NCI-H226 (cell line): ENCODE data around the gene PLA2G4B.

ENCODE experiments used
- DNase-seq: peaks from one replicate; pipeline ENCODE4 v3.0.0-alpha.2; 2015

Gene PLA2G4B

DNA sequence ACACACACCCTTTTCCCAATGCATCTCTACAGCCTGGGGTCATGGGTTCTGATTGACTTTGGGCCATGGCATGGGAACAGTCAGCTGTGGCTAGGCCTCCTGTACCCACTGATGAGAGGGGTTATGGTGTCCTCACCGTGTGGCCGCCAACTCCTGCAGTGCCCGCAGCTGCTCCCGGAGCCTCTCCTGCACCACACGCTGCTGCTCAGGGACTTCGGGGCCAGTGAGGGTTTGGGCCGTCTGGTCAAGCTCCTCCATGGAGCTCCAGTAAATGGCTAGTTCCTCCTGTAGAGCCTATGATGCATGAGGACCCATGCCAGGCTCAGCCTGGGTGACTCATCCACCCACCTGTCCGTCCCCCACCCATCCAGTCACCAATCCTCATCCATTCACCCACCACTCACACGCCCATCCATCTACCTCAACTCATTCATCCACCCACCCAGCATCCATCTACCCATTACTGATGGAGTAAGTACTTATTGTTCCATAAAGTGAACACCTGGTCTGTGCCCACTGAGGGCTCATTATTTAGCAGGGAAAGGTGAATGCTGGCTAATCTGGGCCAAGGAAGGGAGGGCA lies 33.6 kb downstream of the PLA2G4B start:
- no peak for DNase-seq

DNA sequence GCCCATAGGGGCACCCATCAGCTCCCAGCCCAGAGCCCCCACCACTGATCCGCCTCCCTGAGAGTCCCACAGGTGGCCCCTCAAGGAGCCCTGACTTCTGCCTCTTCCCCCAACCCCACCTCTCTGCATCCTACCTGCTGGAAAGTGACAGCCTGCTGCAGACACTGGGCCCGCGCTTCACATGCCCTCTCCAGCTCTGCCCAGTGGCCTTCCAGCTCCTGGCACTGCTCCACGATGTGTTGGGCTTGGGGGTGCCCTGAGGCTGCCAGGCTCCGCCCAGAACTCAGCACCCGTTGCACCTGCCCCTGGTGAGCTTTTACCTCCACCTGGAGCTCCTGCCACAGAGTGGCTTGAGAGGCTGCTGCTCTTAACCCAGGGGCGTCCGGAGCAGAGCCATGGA lies 35.1 kb downstream of the PLA2G4B start:
- DNase-seq: no peak

DNA sequence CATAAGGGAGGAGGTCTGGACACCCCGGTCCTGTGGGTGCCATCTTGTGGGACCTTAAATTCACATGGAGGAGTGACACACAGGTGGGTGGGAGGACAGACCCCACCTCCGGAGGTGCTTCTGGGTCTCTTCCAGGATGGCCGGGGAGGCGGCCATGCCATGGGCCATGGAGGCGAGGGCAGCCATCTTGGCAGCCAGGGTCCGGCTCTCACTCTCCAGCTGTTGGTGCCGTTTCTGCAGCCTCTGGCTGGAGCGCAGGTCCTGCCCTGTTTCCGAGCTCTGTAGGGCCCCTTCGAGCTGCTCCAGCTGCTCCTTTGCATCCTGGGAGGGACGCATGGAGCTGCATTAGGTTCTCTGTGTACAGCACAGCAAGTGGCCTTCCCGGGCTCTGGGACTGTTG lies 36.1 kb downstream of the PLA2G4B start:
- no peak for DNase-seq

DNA sequence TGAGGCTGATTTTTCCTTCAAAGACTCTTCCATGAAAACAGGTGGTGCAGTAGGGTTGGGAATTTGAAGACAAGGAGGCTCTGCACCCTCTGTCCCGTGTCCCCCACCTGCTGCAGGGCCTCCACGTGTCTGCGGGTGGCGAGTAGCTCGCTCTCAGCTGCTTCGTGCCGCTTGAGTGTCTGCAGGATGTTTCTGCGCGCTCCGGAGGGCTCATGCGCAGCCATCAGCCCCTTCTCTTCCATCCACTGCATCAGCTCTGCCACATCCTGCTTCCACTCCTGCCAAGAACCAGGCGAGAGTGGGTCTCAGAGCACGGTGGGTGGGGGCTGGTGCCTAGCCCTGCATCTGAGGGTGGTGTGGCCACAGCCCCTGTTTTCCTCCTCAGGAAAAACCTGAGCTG lies 37.4 kb downstream of the PLA2G4B start:
- DNase-seq: no peak

DNA sequence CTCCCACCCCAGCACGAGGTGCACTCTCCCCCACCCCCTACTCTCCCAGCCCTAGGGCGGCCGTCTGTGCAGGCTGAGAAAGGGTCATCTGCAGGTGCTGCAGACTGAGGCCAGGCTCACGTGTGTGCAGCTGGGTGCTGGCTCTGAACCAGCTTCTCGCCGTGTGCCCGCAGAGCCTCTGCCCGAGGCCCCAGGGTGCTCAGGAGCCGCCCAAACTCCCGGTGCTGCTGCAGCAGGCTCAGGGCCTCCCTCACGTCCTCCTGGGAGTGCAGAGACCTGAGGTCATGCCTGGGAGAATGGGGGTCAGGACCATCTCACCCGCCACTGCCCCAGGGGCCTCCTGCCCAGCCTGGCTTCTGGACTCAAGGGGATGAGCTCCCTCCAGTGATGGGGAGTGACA lies 38.0 kb downstream of the PLA2G4B start:
- no peak for DNase-seq

DNA sequence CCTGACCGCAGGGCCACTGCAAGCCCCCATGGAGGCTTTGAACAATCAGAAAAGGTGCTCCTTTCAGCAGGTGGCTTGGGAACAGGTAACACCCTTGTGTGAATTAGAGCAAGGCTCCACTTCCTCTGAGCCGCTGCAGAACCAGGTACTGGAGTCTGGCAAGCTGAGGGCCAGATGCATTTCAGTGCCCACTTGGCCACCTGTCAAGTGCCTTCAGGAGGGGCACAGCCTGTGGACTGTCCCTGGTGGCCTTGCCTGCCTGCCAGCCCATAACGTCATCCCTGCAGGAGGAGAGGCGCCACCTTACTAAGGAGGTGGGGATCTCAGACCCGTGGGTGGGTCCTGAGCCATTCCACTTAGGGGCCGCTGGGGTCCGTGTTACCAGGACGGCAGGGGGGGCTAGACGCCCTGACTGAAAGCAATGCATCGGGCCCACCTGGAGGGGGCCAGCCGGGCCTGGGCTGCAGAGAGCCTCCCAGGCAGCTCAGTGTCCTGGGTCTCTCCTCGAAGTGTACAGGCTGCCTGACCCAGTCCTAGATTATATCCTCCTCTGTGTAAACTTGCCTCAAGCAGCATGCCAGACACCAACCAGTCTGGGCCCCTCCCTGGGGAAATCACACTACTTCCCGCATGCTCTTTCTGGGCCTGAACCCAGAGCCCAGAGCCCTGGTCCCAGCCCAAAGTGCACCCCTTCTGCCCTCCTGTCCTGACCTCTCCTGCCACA lies 39.1 kb downstream of the PLA2G4B start:
- DNase-seq: no peak

DNA sequence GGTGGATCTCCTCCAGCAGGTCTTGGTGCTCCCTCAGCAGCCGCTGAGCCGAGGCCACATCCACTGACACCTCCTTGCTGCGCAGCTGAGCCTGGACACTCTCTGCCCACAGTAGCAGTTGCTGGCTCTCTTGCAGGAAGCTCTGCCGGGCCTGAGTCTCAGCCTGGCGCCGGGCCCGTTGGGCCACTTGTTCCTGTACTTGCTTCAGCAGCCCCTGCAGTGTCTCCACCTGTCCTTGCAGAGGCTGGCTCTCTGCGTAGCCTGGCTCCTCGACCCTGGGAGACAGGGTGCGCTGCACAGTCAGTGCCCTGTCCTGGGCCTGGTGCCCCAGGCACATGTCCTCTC lies 39.7 kb downstream of the PLA2G4B start:
- no peak for DNase-seq

DNA sequence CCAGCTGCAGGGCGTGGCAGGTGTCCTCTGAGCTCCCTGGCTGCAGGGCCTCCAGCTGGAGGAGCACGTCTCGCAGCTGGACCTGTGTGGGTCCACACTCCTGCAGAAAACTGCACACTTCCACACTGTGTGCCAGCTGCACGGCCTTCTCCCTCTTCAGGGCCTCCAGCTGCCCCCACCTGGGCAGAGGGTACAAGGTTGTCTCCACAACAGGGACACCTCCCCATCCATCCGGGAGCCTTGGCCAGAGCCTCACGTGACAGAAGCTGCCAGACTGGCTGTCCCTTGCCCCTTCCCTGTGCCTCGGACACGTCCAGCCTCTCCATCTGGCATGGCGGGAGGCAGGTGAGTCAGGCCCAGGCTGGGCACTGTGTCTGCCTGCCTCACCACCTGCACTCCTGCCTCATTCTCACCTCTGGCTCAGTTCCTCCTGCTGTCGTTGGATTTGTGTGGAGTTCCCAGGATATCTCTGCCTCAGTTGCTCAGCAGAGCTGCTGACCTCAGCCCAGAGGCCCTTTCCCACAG lies 40.7 kb downstream of the PLA2G4B start:
- DNase-seq: no peak

DNA sequence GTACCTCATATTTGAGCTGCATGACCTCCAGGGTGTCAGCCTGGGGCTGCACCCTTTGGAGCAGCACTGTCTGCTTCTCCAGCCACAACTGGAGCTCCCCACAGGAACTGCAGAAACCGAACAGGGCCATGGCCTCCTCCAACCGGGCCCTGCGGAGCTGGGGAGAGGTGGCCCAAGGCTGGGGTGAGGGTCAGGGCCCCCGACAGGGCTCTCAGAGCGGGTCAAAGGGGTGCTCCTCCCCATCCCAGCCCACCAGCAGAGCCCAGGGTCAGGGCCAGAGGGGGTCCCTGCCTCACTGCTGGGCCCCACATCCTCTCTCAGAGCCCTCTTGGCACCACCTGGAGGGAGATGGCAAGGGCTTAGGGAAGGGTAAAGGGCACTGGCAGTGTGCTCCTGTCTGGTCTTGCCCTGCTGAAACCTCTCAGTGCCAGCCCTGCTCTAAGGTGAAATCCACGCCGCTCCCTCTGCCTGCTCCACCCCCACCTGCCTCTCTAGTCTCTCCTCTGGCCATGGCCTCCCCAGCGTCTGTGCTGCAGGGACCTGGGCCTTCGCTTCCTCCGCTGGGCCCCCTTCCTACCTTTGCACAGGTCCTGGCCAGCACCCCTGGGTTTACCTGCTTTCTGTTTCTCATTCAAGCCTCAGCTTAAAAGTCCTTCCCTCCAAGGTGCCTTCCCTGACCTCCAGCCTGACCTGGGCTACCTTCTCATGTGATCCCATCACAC lies 41.7 kb downstream of the PLA2G4B start:
- no peak for DNase-seq

DNA sequence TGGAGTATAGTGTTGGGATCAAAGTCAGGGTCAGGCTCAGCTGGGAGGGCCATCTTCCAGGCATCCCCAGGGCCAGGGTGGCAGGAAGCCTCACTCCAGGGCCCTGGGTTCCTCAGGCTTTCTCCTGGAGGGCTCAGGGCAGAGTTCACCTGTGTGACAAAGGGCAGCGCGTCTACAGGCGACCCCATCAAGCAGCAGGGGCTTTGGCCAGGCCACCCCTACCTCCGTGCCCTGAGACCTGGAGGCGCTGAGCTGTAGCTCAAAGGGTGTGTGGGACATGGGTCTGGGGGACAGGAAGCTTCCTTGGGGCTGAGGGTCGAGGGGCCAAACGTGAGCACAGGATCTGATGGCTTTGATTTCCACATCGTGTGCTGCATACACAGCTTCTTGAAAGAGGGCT lies 42.4 kb downstream of the PLA2G4B start:
- no peak for DNase-seq

DNA sequence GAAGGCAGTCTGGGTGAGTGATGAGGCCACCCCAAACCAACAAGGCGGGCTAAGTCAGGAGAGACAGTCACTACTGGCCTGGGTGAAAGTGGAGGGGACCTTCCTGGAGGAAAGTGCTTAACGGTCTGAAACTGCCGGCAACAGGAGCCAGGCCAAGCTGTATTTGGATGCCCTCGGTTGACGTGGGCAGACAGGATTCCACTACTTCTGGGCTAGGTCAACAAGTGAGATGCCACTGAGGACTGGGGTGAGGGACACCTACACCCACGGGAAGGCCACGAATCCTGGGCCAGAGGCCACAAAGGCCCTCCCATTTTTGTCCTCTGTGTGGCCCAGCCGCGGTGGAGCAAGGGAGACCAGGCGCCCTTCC lies 42.9 kb downstream of the PLA2G4B start:
- DNase-seq: no peak

DNA sequence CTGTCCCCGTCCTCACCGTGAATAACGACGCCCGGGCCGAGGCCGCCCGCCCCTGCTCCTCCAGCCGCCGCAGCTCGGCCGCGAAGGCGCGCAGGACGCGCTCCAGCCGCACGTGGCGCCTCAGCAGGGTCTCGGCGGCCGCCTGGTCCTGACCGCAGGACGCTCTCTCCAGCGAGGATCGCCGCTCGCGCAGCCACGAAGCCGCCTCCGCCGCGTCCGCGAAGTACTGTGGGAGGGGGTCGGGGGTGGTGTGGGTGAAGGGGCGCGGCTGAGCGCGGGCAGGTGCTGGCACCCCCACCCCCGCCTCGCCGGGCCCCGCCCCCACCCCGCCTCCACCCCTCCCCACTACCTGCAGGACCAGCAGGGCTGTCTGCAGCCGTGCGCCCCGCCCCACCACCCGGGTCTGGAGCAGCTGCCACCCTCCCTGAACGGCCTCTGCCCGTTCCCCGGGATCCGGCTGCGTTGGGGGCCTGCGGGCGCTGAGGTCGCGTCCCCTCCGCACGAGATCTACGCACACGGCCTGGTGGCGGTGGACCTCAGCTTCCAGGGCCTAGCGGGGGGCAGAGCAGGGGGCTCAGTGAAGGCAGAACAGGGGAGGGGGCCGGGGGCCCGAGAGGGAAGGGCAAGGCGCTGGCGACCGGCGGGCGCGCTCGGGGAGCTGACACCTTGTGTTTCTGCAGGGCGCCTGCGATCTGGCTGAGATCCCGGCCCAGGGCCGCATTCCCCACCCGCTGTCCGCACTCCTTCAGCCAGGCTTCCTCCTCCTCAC lies 43.5 kb downstream of the PLA2G4B start:
- DNase-seq: no peak

DNA sequence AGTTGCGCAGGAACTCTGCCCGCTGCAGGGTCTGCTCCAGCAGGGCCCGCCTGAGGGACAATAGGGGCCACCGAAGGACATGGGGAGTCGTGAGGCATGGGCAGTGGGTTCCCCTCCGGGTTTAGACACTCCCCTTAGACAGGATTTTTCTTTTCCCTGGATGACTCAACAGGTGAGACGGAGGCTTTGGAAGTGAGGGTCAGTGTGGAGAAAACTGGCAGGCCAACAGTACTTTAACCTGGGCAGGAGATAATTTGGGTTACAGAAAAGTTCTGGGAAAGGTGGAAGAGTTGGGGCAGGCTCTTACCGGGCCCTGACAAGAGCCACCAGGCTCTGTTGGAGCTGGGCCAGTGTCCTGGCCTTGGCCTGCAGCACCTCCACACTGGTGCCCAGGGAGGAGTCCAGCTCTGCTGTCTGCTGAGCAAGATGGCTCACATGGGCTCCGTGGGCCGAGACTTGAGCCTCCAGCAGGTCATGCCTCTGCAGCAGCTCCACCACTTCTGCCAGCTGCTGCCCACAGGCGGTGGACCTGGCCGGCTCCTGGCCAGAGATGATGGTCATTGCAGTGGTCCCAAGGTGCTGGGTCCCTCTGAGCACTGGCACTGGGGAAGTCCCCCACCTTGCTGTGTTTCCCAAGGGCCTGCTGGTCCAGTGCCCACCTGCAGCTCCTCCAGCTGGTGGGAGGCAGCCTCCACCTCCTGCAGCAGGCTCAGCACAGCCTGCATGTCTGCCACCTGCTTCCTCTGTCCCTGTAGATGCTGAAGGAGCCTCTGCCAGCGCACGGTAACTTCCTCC lies 44.2 kb downstream of the PLA2G4B start:
- no peak for DNase-seq

DNA sequence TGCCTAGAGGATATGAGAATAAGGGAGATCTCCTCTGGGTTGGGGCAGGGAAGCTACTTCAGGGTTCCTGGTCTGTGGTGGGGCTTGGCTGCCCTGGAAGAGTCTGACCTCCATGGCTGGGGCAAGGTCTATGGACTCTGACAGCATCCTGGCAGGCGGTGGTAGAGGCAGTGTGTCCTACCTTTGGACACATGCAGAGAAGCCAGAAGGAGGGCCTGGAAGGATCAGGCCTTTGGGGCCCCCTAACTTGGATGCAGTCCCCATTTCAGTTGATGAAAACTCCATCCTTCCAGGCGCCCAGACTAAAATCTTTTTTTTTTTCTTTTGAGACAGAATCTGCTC lies 44.8 kb downstream of the PLA2G4B start:
- no peak for DNase-seq

DNA sequence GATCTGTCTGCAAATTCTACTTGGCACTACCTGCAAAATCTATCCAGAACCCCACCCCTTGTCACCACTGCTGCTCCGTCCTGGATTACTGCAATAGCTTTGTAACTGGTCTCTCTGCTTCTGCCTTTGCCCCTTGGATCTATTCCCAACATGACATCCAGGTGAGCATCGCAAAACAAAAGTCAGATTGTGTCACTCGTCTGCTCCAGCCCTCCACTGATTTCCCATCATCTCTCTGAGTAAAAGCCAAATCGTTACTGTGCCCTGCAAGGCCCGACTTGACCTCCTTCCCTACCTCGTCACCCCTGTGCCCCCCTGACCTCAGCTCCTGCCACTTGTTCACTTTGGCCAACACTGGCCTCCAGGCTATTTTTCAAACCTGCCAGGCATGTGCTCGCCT lies 45.8 kb downstream of the PLA2G4B start:
- DNase-seq: no peak

DNA sequence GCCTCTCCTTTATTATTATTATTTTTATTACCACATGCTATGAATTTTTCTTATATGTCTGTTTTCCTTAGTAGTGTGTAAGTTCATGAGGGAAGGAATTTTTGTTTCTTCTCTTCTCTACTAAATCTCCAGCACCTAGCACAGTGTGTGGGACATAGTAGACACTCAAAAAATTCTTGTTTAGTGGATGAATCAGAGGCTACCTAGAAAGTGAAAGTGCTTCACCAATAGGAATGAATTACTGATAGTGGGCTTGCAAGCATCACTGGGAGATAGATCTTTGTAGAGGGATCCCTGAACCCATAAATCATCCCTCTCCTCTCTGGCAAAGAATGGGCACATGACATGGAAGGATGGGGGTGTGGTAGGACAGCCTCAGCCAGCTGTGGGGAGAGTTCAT lies 46.7 kb downstream of the PLA2G4B start:
- no peak for DNase-seq

DNA sequence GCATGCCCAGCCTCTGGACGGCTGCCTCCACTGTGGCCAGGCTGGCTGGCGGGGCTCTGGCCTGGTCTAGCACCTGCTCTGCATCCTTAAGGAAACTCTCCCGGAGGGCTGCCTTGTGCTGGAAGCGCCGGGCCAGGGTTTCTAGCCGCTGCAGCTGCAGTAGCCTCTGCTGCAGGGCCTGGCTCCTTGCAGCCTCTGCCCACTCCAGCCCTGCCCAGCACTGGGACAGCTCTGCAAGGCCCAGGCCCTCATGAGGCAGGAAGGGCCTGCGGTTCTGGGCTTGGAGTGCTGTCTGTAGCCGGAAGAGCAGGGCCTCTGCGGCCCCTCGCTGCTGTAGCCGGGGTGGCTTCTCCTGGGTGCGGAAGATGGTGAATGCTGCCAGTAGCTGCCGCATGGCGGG lies 47.2 kb downstream of the PLA2G4B start:
- DNase-seq: no peak

DNA sequence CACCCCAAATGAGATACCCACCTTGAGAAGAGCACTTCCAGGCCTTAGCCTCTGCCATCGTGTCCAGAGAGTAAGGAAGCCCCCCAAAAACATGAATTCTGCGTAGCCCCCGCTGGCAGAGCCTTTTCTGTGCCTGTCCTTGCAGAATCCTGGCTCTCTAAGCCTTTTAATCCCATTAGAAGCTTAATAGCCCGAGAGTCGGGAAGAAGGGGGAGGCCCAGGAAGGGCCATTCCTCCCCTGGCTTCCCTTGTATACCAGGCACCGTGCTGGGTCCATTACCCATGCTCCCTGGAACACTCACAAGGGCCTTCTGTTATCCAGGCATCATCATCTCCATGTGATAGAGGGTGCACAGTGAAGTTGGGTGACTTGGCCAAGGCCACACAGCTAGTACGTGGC lies 48.1 kb downstream of the PLA2G4B start:
- DNase-seq: no peak

DNA sequence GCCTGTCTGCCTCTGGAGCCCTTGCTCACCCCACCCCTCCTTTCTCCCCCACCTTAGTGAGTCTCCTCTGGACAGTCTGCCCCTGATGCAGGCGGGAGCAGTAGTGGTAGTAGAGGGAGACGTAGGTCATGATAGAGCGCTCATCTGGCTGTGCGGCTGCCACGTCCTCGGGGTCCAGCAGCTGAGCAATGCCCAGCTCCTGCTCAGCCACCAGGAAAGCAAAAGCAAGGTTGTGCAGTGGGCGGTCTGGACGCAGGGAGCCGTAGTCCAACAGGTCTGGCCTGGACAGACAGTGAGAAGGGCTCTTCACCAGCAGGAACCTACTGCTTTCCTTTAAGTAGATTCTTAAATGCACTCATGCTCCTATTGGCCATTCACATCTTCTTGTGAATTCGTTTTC lies 48.5 kb downstream of the PLA2G4B start:
- no peak for DNase-seq

DNA sequence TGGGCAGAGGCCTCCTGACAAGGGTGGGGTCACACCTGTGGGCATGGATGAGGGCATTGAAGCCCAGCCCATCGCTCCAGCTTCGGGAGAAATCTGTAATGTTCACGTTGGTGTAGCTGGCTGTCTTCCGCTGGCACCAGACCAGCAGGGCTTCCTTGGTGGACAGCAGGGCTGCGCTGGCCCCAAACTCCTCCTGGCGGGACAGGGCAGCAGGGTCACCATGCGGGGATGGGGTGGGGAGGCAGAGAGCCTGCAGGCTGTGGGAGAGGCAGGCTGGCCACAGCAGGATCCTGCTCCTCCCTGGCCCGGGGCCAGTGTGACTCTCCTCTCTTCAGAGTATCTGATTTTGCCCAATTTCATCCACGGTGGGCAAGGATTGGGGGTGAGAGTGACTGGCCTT lies 49.2 kb downstream of the PLA2G4B start:
- no peak for DNase-seq

DNA sequence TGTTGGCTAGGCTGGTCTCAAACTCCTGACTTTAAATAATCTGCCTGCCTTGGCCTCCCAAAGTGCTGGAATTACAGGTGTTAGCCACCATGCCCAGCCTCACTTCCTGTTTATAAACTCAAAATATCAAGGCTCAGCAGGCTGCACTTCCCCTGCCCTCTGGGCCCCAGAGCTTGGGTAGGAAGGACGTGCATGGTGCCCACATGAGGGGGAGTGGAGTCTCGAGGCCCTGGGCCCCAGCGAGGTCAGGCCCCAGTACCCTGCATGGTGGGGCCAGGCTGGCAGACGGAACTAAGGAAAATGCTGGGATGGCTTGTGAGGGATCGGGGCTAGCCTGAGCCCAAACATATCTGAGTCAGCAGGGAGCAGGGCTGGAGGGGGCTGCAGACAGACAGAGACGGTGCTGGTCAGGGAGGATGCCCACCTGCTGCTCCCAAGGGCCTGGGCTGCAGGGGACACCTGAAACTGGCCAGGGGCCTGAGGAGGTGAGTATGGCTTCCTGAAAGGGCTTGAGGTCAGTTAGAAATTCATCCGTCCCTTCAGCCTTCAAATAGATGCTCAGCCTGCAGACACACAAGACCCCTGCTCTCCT lies 50.1 kb downstream of the PLA2G4B start:
- no peak for DNase-seq

DNA sequence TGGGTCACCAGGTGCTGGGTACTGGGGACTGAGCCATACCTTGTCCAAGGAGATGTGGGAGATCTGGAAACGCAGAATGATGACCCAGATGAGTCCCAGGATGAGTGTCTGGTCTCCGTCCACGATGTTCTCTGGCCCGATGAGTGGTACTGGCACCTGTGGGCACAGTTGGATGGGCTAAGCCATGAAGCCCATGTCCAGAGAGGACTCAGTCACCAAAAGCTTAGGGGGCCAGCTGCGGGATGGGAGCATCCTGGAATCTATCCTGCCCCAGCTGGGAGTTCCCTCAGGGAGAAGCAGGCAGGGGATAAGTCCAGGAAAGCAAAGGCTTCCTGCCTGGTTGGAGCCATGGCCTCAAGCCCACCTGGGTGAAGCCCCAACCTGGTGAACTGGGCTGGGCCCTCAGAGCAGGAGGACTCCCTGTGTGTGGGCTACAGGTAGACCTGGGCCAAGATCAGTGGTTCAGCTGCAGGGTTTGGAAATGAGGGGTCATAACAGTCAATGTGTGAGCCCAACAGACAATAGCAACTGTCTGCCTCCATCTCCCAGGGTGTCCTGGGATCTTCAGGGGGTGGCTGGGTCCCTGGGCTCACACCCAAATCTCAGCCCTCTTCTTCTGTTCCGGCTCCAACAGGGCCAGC lies 51.5 kb downstream of the PLA2G4B start:
- DNase-seq: no peak
